Muscle of leg (tissue), 16 donors: ENCODE measurements around the gene TMEM231. TPM values are rescaled to one million over a fixed set of nuclear protein-coding genes. Genes with fewer than 3 reads are reported as not detected.
"Not testable (repeated sequence)": the region's sequence is repeated elsewhere in the genome, so short reads cannot be mapped to it uniquely, and the experiment has no call there.

Source experiments
- DNase-seq: peaks from one replicate; pipeline ENCODE4 v3.0.0; 2013
- H3K27ac ChIP-seq: one replicate; pipeline ENCODE4 v1.5.1; 2013; ENCODE audit warnings: mild to moderate bottlenecking, low read length, control low read depth
- H3K27me3 ChIP-seq: one replicate; pipeline ENCODE4 v1.6.1; 2013; ENCODE audit warnings: low read length; ENCODE audit not compliant: control insufficient read depth, insufficient read depth
- H3K36me3 ChIP-seq: one replicate; pipeline ENCODE4 v1.6.1; 2013; ENCODE audit warnings: low read length; ENCODE audit not compliant: control insufficient read depth, insufficient read depth
- H3K4me1 ChIP-seq: one replicate; pipeline ENCODE4 v1.6.1; 2013; ENCODE audit warnings: low read length; ENCODE audit not compliant: control insufficient read depth, insufficient read depth
- H3K4me3 ChIP-seq: one replicate; pipeline ENCODE4 v1.5.1; 2013; ENCODE audit warnings: low read length, control low read depth
- H3K9me3 ChIP-seq: replicated peaks from 2 replicates; pipeline ENCODE4 v1.6.1; 2013; ENCODE audit warnings: low read depth, low read length; ENCODE audit not compliant: control insufficient read depth
- WGBS: methylation state at CpG from one replicate; pipeline ENCODE4 v1.1.5; 2013; ENCODE audit warnings: missing lambda C conversion rate; ENCODE audit not compliant: insufficient coverage; 5-methylcytosine and 5-hydroxymethylcytosine counted together
- long read RNA-seq, 11 donors: transcript quantifications; one replicate each; lab custom pipeline, GENCODE V29; 2026
- polyA plus RNA-seq, 8 donors: library from polyadenylated mRNA; unstranded; fragments of 120-200 nt; gene quantifications; one replicate each; pipeline versions ENCODE4 v1.2.1 to v1.2.3, GENCODE V29; 2013; ENCODE audit warnings: inconsistent platforms in 1 of 8, low replicate concordance in 1 of 8; ENCODE audit not compliant: insufficient read length in 8 of 8, insufficient read depth in 1 of 8
- total RNA-seq: library from RNA; stranded (reverse); fragments of 120-200 nt; gene quantifications from one replicate; pipeline ENCODE4 v1.2.4, GENCODE V29; 2013

The TMEM231 gene
- 6.3 TPM for total RNA-seq
- 1 to 10 TPM; 6.2 to 9.1 (median 8.1) TPM for polyA plus RNA-seq
- long read RNA-seq, donor 1, partial matches to known transcripts, result 0 of 1 reads
- long read RNA-seq, donor 1, other reads (novel, unspliced or antisense), result 0 of 1 reads
- long read RNA-seq, donor 2, result 0 reads
- long read RNA-seq, donor 3, full-length matches to known transcripts, result 4 of 4 reads
- long read RNA-seq, donor 3, partial matches to known transcripts, result 0 of 4 reads
- long read RNA-seq, donor 3, other reads (novel, unspliced or antisense), result 0 of 4 reads
- long read RNA-seq, donor 4, full-length matches to known transcripts, result 1 of 1 reads
- long read RNA-seq, donor 4, partial matches to known transcripts, result 0 of 1 reads
- long read RNA-seq, donor 4, other reads (novel, unspliced or antisense), result 0 of 1 reads
- long read RNA-seq, donor 5, full-length matches to known transcripts, result 7 of 7 reads
- long read RNA-seq, donor 5, partial matches to known transcripts, result 0 of 7 reads
- long read RNA-seq, donor 5, other reads (novel, unspliced or antisense), result 0 of 7 reads
- long read RNA-seq, donor 6, full-length matches to known transcripts, result 3 of 3 reads
- long read RNA-seq, donor 6, partial matches to known transcripts, result 0 of 3 reads
- long read RNA-seq, donor 6, other reads (novel, unspliced or antisense), result 0 of 3 reads
- long read RNA-seq, donor 7, full-length matches to known transcripts, result 2 of 2 reads
- long read RNA-seq, donor 7, partial matches to known transcripts, result 0 of 2 reads
- long read RNA-seq, donor 7, other reads (novel, unspliced or antisense), result 0 of 2 reads
- long read RNA-seq, donor 8, result 0 reads
- long read RNA-seq, donor 9, full-length matches to known transcripts, result 1 of 1 reads
- long read RNA-seq, donor 9, partial matches to known transcripts, result 0 of 1 reads
- long read RNA-seq, donor 9, other reads (novel, unspliced or antisense), result 0 of 1 reads
- long read RNA-seq, donor 10, full-length matches to known transcripts, result 1 of 1 reads
- long read RNA-seq, donor 10, partial matches to known transcripts, result 0 of 1 reads
- long read RNA-seq, donor 10, other reads (novel, unspliced or antisense), result 0 of 1 reads
- long read RNA-seq, donor 11, full-length matches to known transcripts, result 3 of 3 reads
- long read RNA-seq, donor 11, partial matches to known transcripts, result 0 of 3 reads
- long read RNA-seq, donor 11, other reads (novel, unspliced or antisense), result 0 of 3 reads

GRCh38 chr16:75555707-75556430, at the start of gene TMEM231:
Gene TMEM231 (minus strand): TSS chr16:75556252. CDS start chr16:75556209, 43 bp downstream.
- Histone ChIP-seq H3K4me1 (peaks cover 18% of the 10 kb centered on the region), H3K9me3 (no peaks in the 10 kb centered on the region), H3K36me3 (no peaks in the 10 kb centered on the region), H3K27me3 (no peaks in the 10 kb centered on the region), H3K4me3 (peak within 1 kb of the TSS; percentile 58), H3K27ac (peak within 1 kb of the TSS; percentile 91)
- WGBS, result under 1% methylated on average over 75 of the region's 75 CpGs
- peak; percentile 98 for DNase-seq

GRCh38 chr16:75603241-75603640, 47.2 kb upstream of the TMEM231 start:
- peaks cover 56% of the 10 kb centered on the region for H3K36me3 ChIP-seq
- 87% methylated on average over 4 of the region's 4 CpGs for WGBS

GRCh38 chr16:75599452-75600277, 43.6 kb upstream of the TMEM231 start:
- Histone ChIP-seq H3K27me3 (no peaks in the 10 kb centered on the region), H3K4me1 (no peaks in the 10 kb centered on the region), H3K36me3 (peaks cover 50% of the 10 kb centered on the region), H3K4me3 (no peak overlapping the region), H3K27ac (no peak overlapping the region), H3K9me3 (peaks cover 3% of the 10 kb centered on the region)
- WGBS, result 71% methylated on average over 2 of the region's 6 CpGs
- no peak for DNase-seq

More at GRCh38 chr16:75603241-75603640, 47.2 kb upstream of the TMEM231 start:
- H3K4me3 ChIP-seq, result no peak overlapping the region
- H3K4me1 ChIP-seq, result no peaks in the 10 kb centered on the region
- no peak for DNase-seq
- H3K9me3 ChIP-seq, result no peaks in the 10 kb centered on the region
- H3K27ac ChIP-seq, result no peak overlapping the region
- H3K27me3 ChIP-seq, result no peaks in the 10 kb centered on the region

GRCh38 chr16:75593825-75594820, 38.1 kb upstream of the TMEM231 start:
- Histone ChIP-seq H3K4me3 (no peak overlapping the region), H3K36me3 (peaks cover 12% of the 10 kb centered on the region), H3K27me3 (no peaks in the 10 kb centered on the region), H3K9me3 (peaks cover 3% of the 10 kb centered on the region), H3K4me1 (peaks cover 25% of the 10 kb centered on the region), H3K27ac (peak overlapping the region; percentile 86)
- DNase-seq, result peak; percentile 53
- 83% methylated on average over 6 of the region's 17 CpGs for WGBS

GRCh38 chr16:75593308-75593707, 37.3 kb upstream of the TMEM231 start:
- WGBS, result 52% methylated on average over 3 of the region's 6 CpGs
- Histone ChIP-seq H3K27ac (peak overlapping the region; percentile 86), H3K36me3 (peaks cover 12% of the 10 kb centered on the region), H3K4me1 (peaks cover 31% of the 10 kb centered on the region), H3K27me3 (no peaks in the 10 kb centered on the region), H3K9me3 (peaks cover 3% of the 10 kb centered on the region), H3K4me3 (no peak overlapping the region)
- peak; percentile 47 for DNase-seq

- H3K9me3 ChIP-seq, H3K36me3 ChIP-seq, H3K4me3 ChIP-seq, H3K27me3 ChIP-seq: not testable (repeated sequence)
- WGBS, result 33% methylated on average over 3 of the region's 9 CpGs
- peak; percentile 82 for DNase-seq
- H3K4me1 ChIP-seq, result peaks cover 31% of the 10 kb centered on the region
- peak overlapping the region; percentile 77 for H3K27ac ChIP-seq
Measured at GRCh38 chr16:75591927-75592326, 35.9 kb upstream of the TMEM231 start.

GRCh38 chr16:75590920-75591843, 35.1 kb upstream of the TMEM231 start:
- DNase-seq, result peak; percentile 98
- Histone ChIP-seq H3K27ac (peak overlapping the region; percentile 93), H3K27me3 (no peaks in the 10 kb centered on the region), H3K9me3 (no peaks in the 10 kb centered on the region), H3K36me3 (peaks cover 8% of the 10 kb centered on the region), H3K4me1 (peaks cover 31% of the 10 kb centered on the region), H3K4me3 (no peak overlapping the region)
- WGBS, result 20% methylated on average over 1 of the region's 8 CpGs
